C4-2B (cell line): ENCODE measurements around the gene DAZAP1.

Source experiments
- ZFX ChIP-seq: fragments of 450-650 bp; IDR thresholded peaks from 2 replicates; pipeline ENCODE4 v1.6.1; 2017
- TF ChIP-seq, protein P1 (sequence below): fragments of 450-650 bp; conservative IDR thresholded peaks from 2 replicates; pipeline ENCODE4 v1.5.1; 2017; ENCODE audit warnings: mild to moderate bottlenecking

DNA sequence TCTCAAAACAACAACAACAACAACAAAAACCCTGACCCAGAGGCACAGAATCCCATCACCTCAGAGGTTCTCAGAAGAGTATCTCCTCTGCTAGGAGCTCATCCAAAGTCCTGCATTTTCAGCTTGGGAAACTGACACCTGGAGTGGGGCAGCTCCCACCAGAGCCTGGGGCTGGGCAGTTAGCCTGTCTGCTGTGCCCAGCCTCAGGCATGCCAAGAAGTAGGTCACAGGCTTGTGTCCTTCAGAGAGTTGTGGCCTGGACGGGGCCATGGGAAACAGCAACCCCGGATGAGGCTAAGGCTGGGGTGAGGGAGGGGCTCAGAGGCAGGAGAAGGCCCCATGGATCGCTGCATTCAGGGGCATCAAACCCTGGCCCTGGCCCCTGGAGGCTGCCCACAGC, 21.6 kb upstream of the DAZAP1 start:
- TF ChIP-seq, protein P1, sequence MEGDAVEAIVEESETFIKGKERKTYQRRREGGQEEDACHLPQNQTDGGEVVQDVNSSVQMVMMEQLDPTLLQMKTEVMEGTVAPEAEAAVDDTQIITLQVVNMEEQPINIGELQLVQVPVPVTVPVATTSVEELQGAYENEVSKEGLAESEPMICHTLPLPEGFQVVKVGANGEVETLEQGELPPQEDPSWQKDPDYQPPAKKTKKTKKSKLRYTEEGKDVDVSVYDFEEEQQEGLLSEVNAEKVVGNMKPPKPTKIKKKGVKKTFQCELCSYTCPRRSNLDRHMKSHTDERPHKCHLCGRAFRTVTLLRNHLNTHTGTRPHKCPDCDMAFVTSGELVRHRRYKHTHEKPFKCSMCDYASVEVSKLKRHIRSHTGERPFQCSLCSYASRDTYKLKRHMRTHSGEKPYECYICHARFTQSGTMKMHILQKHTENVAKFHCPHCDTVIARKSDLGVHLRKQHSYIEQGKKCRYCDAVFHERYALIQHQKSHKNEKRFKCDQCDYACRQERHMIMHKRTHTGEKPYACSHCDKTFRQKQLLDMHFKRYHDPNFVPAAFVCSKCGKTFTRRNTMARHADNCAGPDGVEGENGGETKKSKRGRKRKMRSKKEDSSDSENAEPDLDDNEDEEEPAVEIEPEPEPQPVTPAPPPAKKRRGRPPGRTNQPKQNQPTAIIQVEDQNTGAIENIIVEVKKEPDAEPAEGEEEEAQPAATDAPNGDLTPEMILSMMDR = no peak
- TF ChIP-seq ZFX = no peak
